Measurements from ENCODE around the gene ZFPM1. TPM values are rescaled to one million over a fixed set of nuclear protein-coding genes. Genes with fewer than 3 reads are reported as not detected.

Gene ZFPM1
- total and polyA plus RNA-seq, 7 donors = 0.43 to 2.9 (median 2.3) TPM

- ATAC-seq = no peak
- DNase-seq = no peak
- Histone ChIP-seq H3K4me1 (no peaks in the 10 kb centered on the region), H3K27ac (no peak overlapping the region), H3K27me3 (ENCODE audit: insufficient read depth in 3 of 3, low read length in 2 of 3) (peaks cover 0 to 26% (median 6%) of the 10 kb centered on the region in 3 donors), H3K36me3 (ENCODE audit: insufficient read depth in 1 of 2, low read depth in 1 of 2) (no peaks in the 10 kb centered on the region), H3K9me3 (no peaks in the 10 kb centered on the region), H3K4me3 (no peak overlapping the region)
- TF ChIP-seq, protein P1, sequence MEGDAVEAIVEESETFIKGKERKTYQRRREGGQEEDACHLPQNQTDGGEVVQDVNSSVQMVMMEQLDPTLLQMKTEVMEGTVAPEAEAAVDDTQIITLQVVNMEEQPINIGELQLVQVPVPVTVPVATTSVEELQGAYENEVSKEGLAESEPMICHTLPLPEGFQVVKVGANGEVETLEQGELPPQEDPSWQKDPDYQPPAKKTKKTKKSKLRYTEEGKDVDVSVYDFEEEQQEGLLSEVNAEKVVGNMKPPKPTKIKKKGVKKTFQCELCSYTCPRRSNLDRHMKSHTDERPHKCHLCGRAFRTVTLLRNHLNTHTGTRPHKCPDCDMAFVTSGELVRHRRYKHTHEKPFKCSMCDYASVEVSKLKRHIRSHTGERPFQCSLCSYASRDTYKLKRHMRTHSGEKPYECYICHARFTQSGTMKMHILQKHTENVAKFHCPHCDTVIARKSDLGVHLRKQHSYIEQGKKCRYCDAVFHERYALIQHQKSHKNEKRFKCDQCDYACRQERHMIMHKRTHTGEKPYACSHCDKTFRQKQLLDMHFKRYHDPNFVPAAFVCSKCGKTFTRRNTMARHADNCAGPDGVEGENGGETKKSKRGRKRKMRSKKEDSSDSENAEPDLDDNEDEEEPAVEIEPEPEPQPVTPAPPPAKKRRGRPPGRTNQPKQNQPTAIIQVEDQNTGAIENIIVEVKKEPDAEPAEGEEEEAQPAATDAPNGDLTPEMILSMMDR (IDR thresholded peaks at IDR 0.05) = no peak
- intact Hi-C loops (cut with DNase I) = loop anchor here in 1 of 2 donors (2.0 kb wide), 1 partner anchor 116 kb away; no protein-coding TSS in a partner anchor
- 59 to 68% (median 63%) methylated on average over 31 to 32 of the region's 32 CpGs for WGBS, 3 donors
Observed at GRCh38 chr16:88444826-88445582, 8.1 kb upstream of the ZFPM1 start.

GRCh38 chr16:88445583-88445960 lies 7.5 kb upstream of the ZFPM1 start:
- WGBS, 3 donors = 61 to 66% (median 62%) methylated on average over 25 of the region's 25 CpGs
- intact Hi-C loops (cut with DNase I) = loop anchor here in 1 of 2 donors (2.0 kb wide), 1 partner anchor 115 kb away; no protein-coding TSS in a partner anchor
- Histone ChIP-seq H3K4me3 (no peak overlapping the region), H3K4me1 (no peaks in the 10 kb centered on the region), H3K36me3 (ENCODE audit: insufficient read depth in 1 of 2, low read depth in 1 of 2) (no peaks in the 10 kb centered on the region), H3K27me3 (ENCODE audit: insufficient read depth in 3 of 3, low read length in 2 of 3) (peaks cover 0 to 26% (median 6%) of the 10 kb centered on the region in 3 donors), H3K9me3 (no peaks in the 10 kb centered on the region), H3K27ac (no peak overlapping the region)
- TF ChIP-seq, protein P1 (IDR thresholded peaks at IDR 0.05) = no peak
- DNase-seq (no peak), ATAC-seq (no peak)

DNA sequence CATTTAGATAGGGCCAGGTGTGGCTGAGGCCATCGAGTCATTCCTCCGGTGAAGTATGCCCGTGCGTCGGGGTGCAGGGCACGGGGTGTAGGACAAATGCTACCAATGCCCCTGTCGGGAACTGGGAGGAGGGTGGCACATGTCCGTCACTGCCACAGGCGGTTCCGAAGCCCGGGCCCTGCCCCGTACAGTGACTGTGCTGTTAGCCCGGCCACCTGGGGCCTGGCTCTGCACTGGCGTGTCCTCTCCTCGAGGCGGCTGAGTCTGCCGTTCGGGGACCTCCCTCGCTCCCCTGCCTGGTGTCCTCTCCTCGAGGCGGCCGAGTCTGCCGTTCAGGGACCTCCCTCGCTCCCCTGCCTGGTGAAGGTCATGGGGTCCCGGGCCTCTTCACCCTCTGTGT lies 7.0 kb upstream of the ZFPM1 start:
- no peak overlapping the region for H3K27ac ChIP-seq
- H3K4me1 ChIP-seq = no peaks in the 10 kb centered on the region
- TF ChIP-seq, protein P1 (IDR thresholded peaks at IDR 0.05) = no peak
- ATAC-seq (no peak), DNase-seq (no peak)
- intact Hi-C loops (cut with DNase I) = no loop called here
- H3K4me3 ChIP-seq = no peak overlapping the region
- WGBS, 3 donors = 73 to 81% (median 78%) methylated on average over 24 to 25 of the region's 25 CpGs
- no peaks in the 10 kb centered on the region for H3K9me3 ChIP-seq
- no peaks in the 10 kb centered on the region for H3K36me3 ChIP-seq (ENCODE audit: insufficient read depth in 1 of 2, low read depth in 1 of 2)
- H3K27me3 ChIP-seq (ENCODE audit: insufficient read depth in 3 of 3, low read length in 2 of 3) = peaks cover 0 to 26% (median 6%) of the 10 kb centered on the region in 3 donors

DNA sequence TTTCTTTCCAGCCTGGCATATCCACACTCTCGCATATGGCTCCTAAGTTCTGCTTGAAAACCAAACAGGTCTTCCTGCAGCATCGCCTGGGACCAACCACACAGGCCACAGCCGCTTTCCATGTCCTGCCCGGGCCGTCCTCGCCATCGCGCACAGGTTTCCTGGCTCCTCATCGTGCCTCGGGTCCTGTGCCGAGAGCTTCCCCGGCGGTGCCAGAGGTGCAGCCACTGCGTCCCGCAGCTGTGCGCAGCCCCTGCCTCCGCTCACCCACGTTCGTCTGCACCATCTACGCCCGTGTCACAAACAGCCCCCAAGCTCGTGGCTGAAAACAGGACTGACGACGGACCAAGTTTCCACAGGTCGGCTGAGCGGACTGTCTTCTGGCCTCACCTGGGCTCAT lies 6.3 kb upstream of the ZFPM1 start:
- TF ChIP-seq, protein P1 (IDR thresholded peaks at IDR 0.05) = no peak
- no peak overlapping the region for H3K4me3 ChIP-seq
- no peak for DNase-seq

More for the DNA sequence above, 6.3 kb upstream of the ZFPM1 start:
- Histone ChIP-seq H3K27me3 (ENCODE audit: insufficient read depth in 3 of 3, low read length in 2 of 3) (peaks cover 0 to 26% (median 6%) of the 10 kb centered on the region in 3 donors), H3K9me3 (no peaks in the 10 kb centered on the region), H3K27ac (no peak overlapping the region), H3K36me3 (ENCODE audit: insufficient read depth in 1 of 2, low read depth in 1 of 2) (no peaks in the 10 kb centered on the region), H3K4me1 (no peaks in the 10 kb centered on the region)
- 83 to 87% (median 87%) methylated on average over 26 of the region's 26 CpGs for WGBS, 3 donors
- intact Hi-C loops (cut with DNase I) = no loop called here
- no peak for ATAC-seq
